ENCODE data around the gene JAKMIP3. TPM values are rescaled to one million over a fixed set of nuclear protein-coding genes. Genes with fewer than 3 reads are reported as not detected.

JAKMIP3 gene
- polyA plus RNA-seq, 4 donors, result 0.06 to 0.21 TPM; not detected in 2

DNA sequence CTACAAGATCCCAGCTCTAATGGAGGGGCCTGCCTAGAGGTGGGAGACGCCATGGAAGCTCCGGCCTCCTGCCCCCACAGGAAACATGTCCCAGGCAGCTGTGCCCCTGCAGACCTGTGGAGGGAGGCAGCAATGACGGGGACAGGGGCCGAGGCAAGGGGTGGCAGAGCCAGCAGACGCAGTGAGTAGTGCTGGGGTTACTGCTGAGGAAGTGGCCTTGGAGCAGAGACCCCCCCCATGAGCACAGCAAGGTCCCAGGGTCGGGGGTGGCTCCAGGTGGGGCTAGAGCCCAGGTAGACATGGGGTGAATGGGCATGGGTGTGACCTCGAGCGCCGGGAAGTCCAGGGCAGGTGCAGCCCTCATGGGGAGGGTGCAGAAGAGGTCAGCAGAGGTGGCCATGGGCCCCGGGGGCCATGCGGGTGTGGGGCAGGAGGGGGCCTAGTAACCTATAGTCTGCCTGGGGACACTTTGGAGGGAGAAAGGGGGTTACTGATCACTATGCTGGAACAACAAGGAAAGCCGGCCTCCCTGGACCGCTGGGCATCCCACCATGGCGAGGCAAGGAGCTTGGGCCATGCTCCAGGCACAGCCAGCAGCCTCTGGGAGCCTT, 45.5 kb downstream of the JAKMIP3 start:
- Histone ChIP-seq H3K4me1 (ENCODE audit: control insufficient read depth in 3 of 3, insufficient read depth in 2 of 3, low read depth in 1 of 3, low read length in 2 of 3) (no peaks in the 10 kb centered on the region), H3K27ac (ENCODE audit: low read depth in 1 of 3, low read length in 2 of 3) (no peak overlapping the region), H3K27me3 (ENCODE audit: control insufficient read depth in 3 of 3, insufficient read depth in 3 of 3, low read length in 3 of 3) (peaks cover 0 to 3% (median 0%) of the 10 kb centered on the region in 3 donors), H3K4me3 (ENCODE audit: low read depth in 1 of 3, low read length in 3 of 3) (no peak overlapping the region), H3K9me3 (ENCODE audit: control insufficient read depth in 2 of 2, insufficient read depth in 1 of 2, low read depth in 1 of 2, low read length in 1 of 2) (no peaks in the 10 kb centered on the region), H3K36me3 (ENCODE audit: control insufficient read depth in 3 of 3, insufficient read depth in 2 of 3, low read depth in 1 of 3, low read length in 3 of 3) (no peaks in the 10 kb centered on the region)
- DNase-seq (no peak), FAIRE-seq (no peak)
- 66 to 77% (median 67%) methylated on average over 14 of the region's 14 CpGs for WGBS, 3 donors

DNA sequence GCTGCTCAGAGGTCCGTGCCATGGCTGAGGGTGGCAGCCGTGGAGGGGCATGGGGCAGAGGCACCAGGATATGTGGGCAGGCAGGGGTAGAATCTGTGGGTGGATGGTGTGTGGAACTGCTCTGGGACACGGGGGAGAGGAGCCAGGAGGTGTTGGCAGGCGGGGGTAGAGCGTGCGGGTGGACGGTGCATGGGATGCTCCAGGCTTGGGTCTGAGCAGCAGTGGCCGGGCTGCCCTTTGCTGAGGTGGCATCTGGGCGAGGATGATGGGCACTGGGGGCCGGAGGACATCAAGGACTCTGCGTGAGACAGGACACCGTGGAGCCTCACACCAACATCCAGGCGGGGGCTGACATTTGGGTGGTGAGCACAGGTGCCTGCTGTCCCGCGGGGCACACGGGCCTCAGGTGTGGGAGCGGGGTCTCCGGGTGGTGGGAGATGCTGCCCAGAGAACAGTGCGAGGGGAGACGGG, 46.2 kb downstream of the JAKMIP3 start:
- no peak overlapping the region for H3K27ac ChIP-seq (ENCODE audit: low read depth in 1 of 3, low read length in 2 of 3)
- H3K4me1 ChIP-seq (ENCODE audit: control insufficient read depth in 3 of 3, insufficient read depth in 2 of 3, low read depth in 1 of 3, low read length in 2 of 3), result no peaks in the 10 kb centered on the region
- peaks cover 0 to 3% (median 0%) of the 10 kb centered on the region in 3 donors for H3K27me3 ChIP-seq (ENCODE audit: control insufficient read depth in 3 of 3, insufficient read depth in 3 of 3, low read length in 3 of 3)
- no peaks in the 10 kb centered on the region for H3K36me3 ChIP-seq (ENCODE audit: control insufficient read depth in 3 of 3, insufficient read depth in 2 of 3, low read depth in 1 of 3, low read length in 3 of 3)
- no peak for DNase-seq
- H3K9me3 ChIP-seq (ENCODE audit: control insufficient read depth in 2 of 2, insufficient read depth in 1 of 2, low read depth in 1 of 2, low read length in 1 of 2), result no peaks in the 10 kb centered on the region
- H3K4me3 ChIP-seq (ENCODE audit: low read depth in 1 of 3, low read length in 3 of 3), result no peak overlapping the region
- WGBS, 3 donors, result 84 to 88% (median 87%) methylated on average over 17 to 20 of the region's 20 CpGs
- FAIRE-seq, result no peak

DNA sequence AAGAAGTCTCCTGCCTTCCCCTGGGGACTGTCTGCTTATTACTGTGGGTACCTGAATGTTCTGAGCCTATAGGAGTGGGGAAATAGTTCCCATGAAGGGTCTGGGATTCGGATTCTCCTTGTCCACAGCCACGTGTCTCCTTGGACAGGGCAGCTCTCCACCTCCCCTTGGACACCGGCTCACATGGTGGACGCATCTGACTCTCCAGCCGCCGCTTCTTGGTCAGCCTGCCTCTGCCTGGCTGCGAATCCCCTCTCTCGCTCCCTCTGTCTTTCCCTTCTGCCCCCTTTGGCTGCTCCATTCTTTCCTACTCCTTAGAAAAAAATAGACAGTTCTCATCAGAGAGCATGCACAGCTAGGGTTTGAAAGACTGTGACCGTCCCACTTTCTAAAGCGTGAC, 46.9 kb downstream of the JAKMIP3 start:
- Histone ChIP-seq H3K4me3 (ENCODE audit: low read depth in 1 of 3, low read length in 3 of 3) (no peak overlapping the region), H3K27me3 (ENCODE audit: control insufficient read depth in 3 of 3, insufficient read depth in 3 of 3, low read length in 3 of 3) (peaks cover 0 to 3% (median 0%) of the 10 kb centered on the region in 3 donors), H3K9me3 (ENCODE audit: control insufficient read depth in 2 of 2, insufficient read depth in 1 of 2, low read depth in 1 of 2, low read length in 1 of 2) (no peaks in the 10 kb centered on the region), H3K4me1 (ENCODE audit: control insufficient read depth in 3 of 3, insufficient read depth in 2 of 3, low read depth in 1 of 3, low read length in 2 of 3) (no peaks in the 10 kb centered on the region), H3K36me3 (ENCODE audit: control insufficient read depth in 3 of 3, insufficient read depth in 2 of 3, low read depth in 1 of 3, low read length in 3 of 3) (no peaks in the 10 kb centered on the region), H3K27ac (ENCODE audit: low read depth in 1 of 3, low read length in 2 of 3) (no peak overlapping the region)
- WGBS, 3 donors, result 73 to 82% (median 78%) methylated on average over 10 of the region's 10 CpGs
- no peak for FAIRE-seq
- no peak for DNase-seq

DNA sequence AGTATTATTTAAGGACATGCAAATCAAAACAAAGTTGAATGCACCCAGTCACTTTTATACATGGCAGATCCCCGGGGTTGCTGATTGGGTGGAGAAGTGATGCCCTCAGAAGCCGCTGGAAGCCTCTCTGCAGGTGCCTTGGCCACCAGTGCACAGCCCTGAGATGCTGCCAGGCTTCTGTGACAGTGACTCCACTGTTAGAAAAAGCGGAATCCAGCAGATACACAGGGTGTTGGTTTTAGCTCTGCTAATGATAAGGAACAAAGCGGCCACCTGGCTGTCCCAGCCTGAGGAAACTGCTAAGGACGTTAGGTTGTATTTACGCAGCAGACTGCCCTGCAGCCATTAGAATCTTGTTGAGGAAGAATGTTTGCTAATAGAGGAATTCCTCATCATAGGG, 47.5 kb downstream of the JAKMIP3 start:
- WGBS, 3 donors, result 16 to 45% (median 24%) methylated on average over 6 of the region's 6 CpGs
- FAIRE-seq, result no peak
- H3K27me3 ChIP-seq (ENCODE audit: control insufficient read depth in 3 of 3, insufficient read depth in 3 of 3, low read length in 3 of 3), result peaks cover 0 to 3% (median 0%) of the 10 kb centered on the region in 3 donors
- H3K27ac ChIP-seq (ENCODE audit: low read depth in 1 of 3, low read length in 2 of 3), result no peak overlapping the region
- no peaks in the 10 kb centered on the region for H3K9me3 ChIP-seq (ENCODE audit: control insufficient read depth in 2 of 2, insufficient read depth in 1 of 2, low read depth in 1 of 2, low read length in 1 of 2)
- H3K36me3 ChIP-seq (ENCODE audit: control insufficient read depth in 3 of 3, insufficient read depth in 2 of 3, low read depth in 1 of 3, low read length in 3 of 3), result no peaks in the 10 kb centered on the region
- no peaks in the 10 kb centered on the region for H3K4me1 ChIP-seq (ENCODE audit: control insufficient read depth in 3 of 3, insufficient read depth in 2 of 3, low read depth in 1 of 3, low read length in 2 of 3)
- H3K4me3 ChIP-seq (ENCODE audit: low read depth in 1 of 3, low read length in 3 of 3), result no peak overlapping the region
- no peak for DNase-seq

DNA sequence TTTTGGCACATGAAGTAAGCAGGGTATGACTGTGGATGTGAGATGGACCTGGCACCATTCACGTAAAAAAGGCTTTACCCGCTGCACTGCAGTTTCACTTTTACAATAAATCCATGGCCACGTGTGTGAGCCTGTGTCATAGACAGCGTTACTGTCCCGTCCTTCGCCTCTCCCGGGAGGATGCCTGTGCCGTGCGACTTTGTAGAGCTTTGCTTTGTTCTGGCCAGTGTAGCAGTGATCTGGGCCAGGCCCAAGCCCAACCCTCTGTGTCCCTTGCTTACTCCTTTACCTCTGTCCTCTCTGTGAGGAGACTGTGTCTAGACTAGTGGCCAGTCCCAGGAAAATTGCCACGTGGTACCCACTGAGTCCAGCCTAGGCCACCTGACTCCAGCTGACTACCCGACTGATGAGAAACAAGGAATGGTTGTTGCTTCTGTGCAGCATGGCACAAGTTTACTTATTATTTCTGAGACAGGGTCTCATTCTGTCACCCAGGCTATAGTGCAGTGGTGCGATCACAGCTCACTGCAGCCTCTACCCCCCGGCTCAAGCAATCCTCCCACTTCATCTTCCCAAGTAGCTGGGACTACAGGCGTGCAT, 48.1 kb downstream of the JAKMIP3 start:
- Histone ChIP-seq H3K27ac (ENCODE audit: low read depth in 1 of 3, low read length in 2 of 3) (no peak overlapping the region), H3K36me3 (ENCODE audit: control insufficient read depth in 3 of 3, insufficient read depth in 2 of 3, low read depth in 1 of 3, low read length in 3 of 3) (no peaks in the 10 kb centered on the region), H3K27me3 (ENCODE audit: control insufficient read depth in 3 of 3, insufficient read depth in 3 of 3, low read length in 3 of 3) (peaks cover 0 to 3% (median 0%) of the 10 kb centered on the region in 3 donors), H3K9me3 (ENCODE audit: control insufficient read depth in 2 of 2, insufficient read depth in 1 of 2, low read depth in 1 of 2, low read length in 1 of 2) (no peaks in the 10 kb centered on the region), H3K4me1 (ENCODE audit: control insufficient read depth in 3 of 3, insufficient read depth in 2 of 3, low read depth in 1 of 3, low read length in 2 of 3) (no peaks in the 10 kb centered on the region), H3K4me3 (ENCODE audit: low read depth in 1 of 3, low read length in 3 of 3) (no peak overlapping the region)
- DNase-seq, result no peak
- FAIRE-seq, result no peak
- 51 to 80% (median 62%) methylated on average over 14 of the region's 14 CpGs for WGBS, 3 donors

DNA sequence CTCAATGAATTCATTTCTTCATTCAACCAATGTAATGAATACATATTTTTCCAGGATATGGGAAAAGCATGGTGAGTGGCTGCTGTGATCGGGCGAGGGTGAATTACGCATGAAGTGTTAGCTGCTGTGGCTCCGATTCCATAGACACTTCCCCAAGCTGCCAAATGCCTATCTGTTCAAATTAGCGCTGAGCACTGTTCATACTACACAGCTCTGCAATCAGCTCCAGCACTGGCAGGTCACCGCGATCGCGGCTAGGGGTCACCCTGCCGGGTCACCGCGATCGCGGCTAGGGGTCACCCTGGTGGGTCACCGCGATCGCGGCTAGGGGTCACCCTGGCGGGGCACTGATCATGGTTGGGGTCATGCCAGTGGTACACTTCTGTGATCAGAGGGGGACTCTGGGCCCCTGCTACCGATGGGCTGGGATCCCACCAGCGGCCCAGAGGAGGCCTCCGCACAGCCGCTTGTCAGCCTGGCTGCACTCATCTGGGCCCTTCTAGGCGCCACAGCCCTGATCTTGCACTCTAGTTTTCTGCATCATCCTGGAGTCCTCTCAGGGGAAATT, 49.3 kb downstream of the JAKMIP3 start:
- 91 to 96% (median 96%) methylated on average over 24 of the region's 24 CpGs for WGBS, 3 donors
- peaks cover 0 to 3% (median 0%) of the 10 kb centered on the region in 3 donors for H3K27me3 ChIP-seq (ENCODE audit: control insufficient read depth in 3 of 3, insufficient read depth in 3 of 3, low read length in 3 of 3)
- H3K36me3 ChIP-seq (ENCODE audit: control insufficient read depth in 3 of 3, insufficient read depth in 2 of 3, low read depth in 1 of 3, low read length in 3 of 3), result no peaks in the 10 kb centered on the region
- no peaks in the 10 kb centered on the region for H3K9me3 ChIP-seq (ENCODE audit: control insufficient read depth in 2 of 2, insufficient read depth in 1 of 2, low read depth in 1 of 2, low read length in 1 of 2)
- no peak for FAIRE-seq
- no peak for DNase-seq
- no peak overlapping the region for H3K4me3 ChIP-seq (ENCODE audit: low read depth in 1 of 3, low read length in 3 of 3)
- no peak overlapping the region for H3K27ac ChIP-seq (ENCODE audit: low read depth in 1 of 3, low read length in 2 of 3)
- no peaks in the 10 kb centered on the region for H3K4me1 ChIP-seq (ENCODE audit: control insufficient read depth in 3 of 3, insufficient read depth in 2 of 3, low read depth in 1 of 3, low read length in 2 of 3)

Other genes starting within 250 kb of the JAKMIP3 start
- gene PPP2R2D, start 164.9 kb upstream of the JAKMIP3 start, polyA plus RNA-seq, result 10 to 100 TPM; 15.5 to 35.3 (median 23.2) TPM
- gene BNIP3, start 84.0 kb upstream of the JAKMIP3 start, polyA plus RNA-seq, result 10 to 100 TPM; 12.2 to 70.0 (median 17.8) TPM
- 1 to 10 TPM in 2 of 4 donors, not detected in 2; 1.0 to 1.2 TPM for gene DPYSL4, start 121.0 kb downstream of the JAKMIP3 start, polyA plus RNA-seq
- 10 to 100 TPM in 1 of 4 donors, 1 to 10 TPM in 3; 3.4 to 12.0 (median 7.0) TPM for gene STK32C, start 242.0 kb downstream of the JAKMIP3 start, polyA plus RNA-seq

All from small intestine (tissue), 7 donors.